NB4 (cell line): Measurements from ENCODE around the gene FAM163B.

Experiments
- DNase-seq: peaks from one replicate; pipeline ENCODE4 v3.0.0; 2010; ENCODE audit warnings: low read depth
- H3K4me3 ChIP-seq: one replicate; pipeline ENCODE4 v1.5.1; 2011; ENCODE audit warnings: mild to moderate bottlenecking, low read depth, low read length, moderate library complexity
- MYC ChIP-seq: IDR thresholded peaks from 2 replicates; pipeline ENCODE4 v1.6.1; 2011; ENCODE audit warnings: low read depth, low read length
- POLR2A ChIP-seq: IDR thresholded peaks from 2 replicates; pipeline ENCODE4 v1.6.1; 2011; ENCODE audit warnings: mild to moderate bottlenecking; ENCODE audit not compliant: insufficient read length; ENCODE audit errors: extremely low read depth
- TF ChIP-seq, protein P1 (sequence below): IDR thresholded peaks from 2 replicates; pipeline ENCODE4 v1.6.1; 2011; ENCODE audit warnings: low read depth, low read length
- TF ChIP-seq, protein P2 (sequence below): IDR thresholded peaks from one replicate; pipeline ENCODE4 v1.5.1; 2012; ENCODE audit warnings: low read depth, low read length

The FAM163B gene

DNA sequence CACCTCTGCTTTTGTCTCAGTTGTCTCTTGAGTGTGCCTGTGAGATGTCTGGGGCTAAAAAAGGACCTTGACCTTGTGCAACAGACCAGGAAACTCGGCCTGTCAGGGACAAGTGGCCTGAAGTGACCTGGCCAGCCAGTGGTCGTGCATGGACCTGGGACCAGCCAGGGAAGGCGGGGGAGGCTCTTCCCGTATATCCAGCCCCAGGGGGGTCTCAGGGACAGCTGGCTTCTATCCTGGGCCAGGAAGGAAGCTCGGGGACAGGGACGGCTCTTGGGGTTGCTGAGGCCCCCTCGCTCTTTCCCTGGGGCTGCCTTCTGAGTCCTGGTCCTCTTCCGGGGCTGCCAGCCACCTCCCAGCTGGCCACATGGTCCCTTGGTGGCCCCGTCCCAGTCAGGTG lies 77.9 kb downstream of the FAM163B start:
- TF ChIP-seq, protein P1, sequence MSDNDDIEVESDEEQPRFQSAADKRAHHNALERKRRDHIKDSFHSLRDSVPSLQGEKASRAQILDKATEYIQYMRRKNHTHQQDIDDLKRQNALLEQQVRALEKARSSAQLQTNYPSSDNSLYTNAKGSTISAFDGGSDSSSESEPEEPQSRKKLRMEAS = no peak
- TF ChIP-seq POLR2A (no peak), MYC (no peak)
- TF ChIP-seq, protein P2, sequence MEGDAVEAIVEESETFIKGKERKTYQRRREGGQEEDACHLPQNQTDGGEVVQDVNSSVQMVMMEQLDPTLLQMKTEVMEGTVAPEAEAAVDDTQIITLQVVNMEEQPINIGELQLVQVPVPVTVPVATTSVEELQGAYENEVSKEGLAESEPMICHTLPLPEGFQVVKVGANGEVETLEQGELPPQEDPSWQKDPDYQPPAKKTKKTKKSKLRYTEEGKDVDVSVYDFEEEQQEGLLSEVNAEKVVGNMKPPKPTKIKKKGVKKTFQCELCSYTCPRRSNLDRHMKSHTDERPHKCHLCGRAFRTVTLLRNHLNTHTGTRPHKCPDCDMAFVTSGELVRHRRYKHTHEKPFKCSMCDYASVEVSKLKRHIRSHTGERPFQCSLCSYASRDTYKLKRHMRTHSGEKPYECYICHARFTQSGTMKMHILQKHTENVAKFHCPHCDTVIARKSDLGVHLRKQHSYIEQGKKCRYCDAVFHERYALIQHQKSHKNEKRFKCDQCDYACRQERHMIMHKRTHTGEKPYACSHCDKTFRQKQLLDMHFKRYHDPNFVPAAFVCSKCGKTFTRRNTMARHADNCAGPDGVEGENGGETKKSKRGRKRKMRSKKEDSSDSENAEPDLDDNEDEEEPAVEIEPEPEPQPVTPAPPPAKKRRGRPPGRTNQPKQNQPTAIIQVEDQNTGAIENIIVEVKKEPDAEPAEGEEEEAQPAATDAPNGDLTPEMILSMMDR = no peak
- no peak overlapping the region for H3K4me3 ChIP-seq
- DNase-seq = no peak

DNA sequence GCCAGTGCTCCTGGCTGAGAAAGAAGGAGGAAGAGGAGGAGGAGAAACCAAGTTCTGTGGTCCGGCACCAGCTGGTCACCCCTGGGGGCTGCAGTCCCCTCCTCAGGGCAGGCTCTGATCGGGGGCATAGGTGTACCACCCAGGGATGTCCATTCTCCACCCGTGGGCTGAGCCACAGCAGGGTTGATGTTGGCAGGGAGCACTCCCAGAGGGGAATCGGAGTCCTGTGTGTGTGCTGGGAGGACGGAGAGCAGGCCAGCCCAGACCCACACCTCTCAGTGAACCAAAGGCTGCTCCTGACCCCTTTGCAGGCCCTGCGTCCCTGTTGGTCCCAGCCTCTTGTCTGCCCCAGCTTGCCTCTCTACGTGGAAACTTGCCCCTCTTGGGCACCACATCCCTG lies 79.3 kb downstream of the FAM163B start:
- DNase-seq = no peak
- TF ChIP-seq POLR2A (no peak), MYC (no peak)
- TF ChIP-seq, protein P2 = no peak
- TF ChIP-seq, protein P1 = no peak
- no peak overlapping the region for H3K4me3 ChIP-seq

DNA sequence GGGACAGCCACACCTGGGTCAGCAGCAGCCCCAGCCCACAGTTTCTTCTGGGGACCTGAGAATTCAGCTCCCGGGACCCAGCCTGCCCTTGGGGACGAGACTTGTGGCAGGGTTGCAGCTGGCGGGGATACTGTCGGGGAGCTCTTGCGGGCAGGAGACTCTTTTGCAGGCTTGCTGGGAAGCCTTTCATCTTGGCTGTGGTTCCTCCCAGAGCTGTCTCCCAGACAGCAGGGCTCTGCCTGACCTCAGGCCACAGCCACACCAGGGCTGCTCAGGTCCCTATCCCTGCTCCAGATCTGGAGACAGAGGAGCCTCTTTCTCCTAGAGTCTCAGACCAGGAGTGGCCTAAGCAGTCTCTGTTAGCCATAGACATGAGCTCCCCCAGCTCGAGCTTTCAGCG lies 79.7 kb downstream of the FAM163B start:
- TF ChIP-seq, protein P1 = no peak
- TF ChIP-seq POLR2A (no peak), MYC (no peak)
- no peak overlapping the region for H3K4me3 ChIP-seq
- DNase-seq = no peak

DNA sequence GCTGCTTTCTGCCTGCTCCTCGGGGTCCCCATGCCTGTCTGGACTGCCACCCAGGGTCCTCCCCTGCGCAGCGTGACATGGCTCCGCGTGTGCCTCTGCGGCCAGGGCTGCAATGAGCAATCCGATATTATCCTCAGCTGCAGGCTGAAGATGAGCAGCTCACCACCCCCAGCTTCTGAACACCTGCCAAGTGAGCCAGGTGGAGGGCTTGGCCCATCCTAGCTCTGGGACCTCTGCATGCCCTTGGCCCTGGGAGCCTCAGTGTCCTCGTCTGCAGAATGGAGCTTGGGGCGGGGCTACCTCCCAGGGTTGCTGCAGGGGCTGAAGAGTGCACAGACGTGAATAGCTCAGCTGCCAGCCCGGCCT lies 80.3 kb downstream of the FAM163B start:
- no peak for DNase-seq
- H3K4me3 ChIP-seq = no peak overlapping the region
- TF ChIP-seq, protein P2 = no peak
- TF ChIP-seq, protein P1 = no peak
- no peak for TF ChIP-seq MYC
- TF ChIP-seq POLR2A = no peak

DNA sequence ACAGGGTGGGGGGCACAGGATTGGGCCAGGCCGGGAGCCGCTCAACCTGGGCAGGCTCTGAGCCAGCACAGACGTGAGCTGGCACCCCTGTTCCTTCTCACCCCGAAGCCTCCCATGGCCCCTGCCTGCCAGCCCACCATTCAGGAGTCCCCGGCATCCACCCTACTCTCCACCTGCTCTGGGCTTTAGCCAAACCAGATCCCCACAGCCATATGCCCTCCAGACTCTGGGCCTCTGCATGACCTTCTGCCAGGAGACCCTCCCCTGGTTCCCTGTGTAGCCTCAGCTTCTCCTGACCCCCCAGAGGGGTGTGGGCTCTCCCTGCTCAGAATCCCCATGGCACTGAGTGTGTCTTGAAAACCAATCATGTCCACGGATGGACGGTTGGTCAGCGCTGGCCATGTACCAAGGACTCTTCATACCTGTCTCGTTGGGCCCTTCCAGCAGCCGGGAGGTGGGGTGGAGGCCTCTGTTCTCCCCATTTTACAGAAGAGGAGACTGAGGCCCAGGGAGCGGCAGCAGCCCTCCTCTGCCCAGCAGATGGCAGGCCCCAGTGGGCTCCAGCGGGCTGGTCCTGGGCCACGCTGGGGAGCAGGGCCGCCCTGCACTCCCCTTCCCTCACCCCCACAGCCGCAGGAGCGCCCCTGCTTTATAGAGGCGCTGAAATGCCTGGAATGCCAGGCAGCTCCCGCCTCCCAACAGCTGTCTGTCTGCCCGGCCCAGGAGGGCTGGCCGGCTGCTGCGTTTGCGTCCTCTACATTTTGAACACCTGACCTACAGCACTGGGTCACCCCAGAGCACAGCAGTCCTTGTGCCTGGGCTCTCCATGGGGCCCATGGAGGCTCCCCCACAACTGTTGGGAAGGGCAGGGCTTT lies 81.0 kb downstream of the FAM163B start:
- TF ChIP-seq, protein P2 = no peak
- no peak for TF ChIP-seq MYC
- no peak for TF ChIP-seq POLR2A
- TF ChIP-seq, protein P1 = no peak
- no peak for DNase-seq
- H3K4me3 ChIP-seq = no peak overlapping the region

DNA sequence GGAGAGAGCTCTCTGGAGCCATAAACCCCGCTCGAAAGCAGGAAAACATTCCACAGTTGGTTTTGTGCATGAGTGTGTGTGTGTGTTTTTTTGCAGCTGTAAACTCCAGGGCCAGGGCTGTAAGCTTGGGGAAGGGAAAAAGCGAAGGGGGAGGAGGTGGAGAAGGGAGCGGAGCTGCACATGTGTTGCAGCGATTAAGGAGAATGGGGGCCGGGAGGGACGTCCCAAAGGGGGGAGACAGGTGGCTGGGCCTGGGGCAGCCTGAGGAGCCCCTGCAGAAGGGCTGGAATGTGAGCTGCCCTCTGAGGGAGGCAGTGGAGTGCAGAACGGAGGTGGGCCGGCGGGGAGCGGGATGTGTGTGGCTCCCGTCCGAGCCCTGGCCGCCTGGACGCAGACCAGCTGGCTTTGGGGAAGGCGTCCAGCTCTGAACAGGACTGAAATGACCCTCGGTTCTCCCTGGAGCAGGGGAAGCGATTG lies 81.7 kb downstream of the FAM163B start:
- no peak overlapping the region for H3K4me3 ChIP-seq
- TF ChIP-seq, protein P2 = no peak
- DNase-seq = no peak
